WTC11 (cell line): ENCODE measurements around the gene RBM11. TPM values are rescaled to one million over a fixed set of nuclear protein-coding genes. Genes with fewer than 3 reads are reported as not detected.

Experiments used
- ATAC-seq: fragments of 200-7000 bp; cut with Tn5 transposase; 2 replicates; pipeline ENCODE4 v1.10.0; 2021; ENCODE audit warnings: mild to moderate bottlenecking, moderate library complexity
- CTCF ChIA-PET: fragments of 300-600 bp; sonication (Branson Sonifier 250); formaldehyde crosslinking; loops from one replicate; lab custom pipeline; 2021; ENCODE audit warnings: antibody characterized with exemption; lab: Charles Lee
- POLR2A ChIA-PET: fragments of 350-600 bp; sonication (Branson Sonifier 250); formaldehyde crosslinking; loops from one replicate; lab custom pipeline; 2021; ENCODE audit warnings: antibody characterized with exemption; lab: Charles Lee
- DNase-seq: peaks from one replicate; pipeline ENCODE4 v3.0.0; 2021; ENCODE audit warnings: low spot score
- H3K27ac Mint-ChIP-seq: 2 replicates; pipeline ENCODE4 v1.8.0; 2021; ENCODE audit warnings: mixed read lengths
- H3K27me3 Mint-ChIP-seq: 2 replicates; pipeline ENCODE4 v1.8.0; 2021; ENCODE audit warnings: low read depth, mild to moderate bottlenecking, moderate library complexity, mixed read lengths
- H3K36me3 Mint-ChIP-seq: 2 replicates; pipeline ENCODE4 v1.8.0; 2021; ENCODE audit warnings: mixed read lengths
- H3K4me1 Mint-ChIP-seq: 2 replicates; pipeline ENCODE4 v1.8.0; 2022; ENCODE audit warnings: mixed read lengths
- H3K4me3 Mint-ChIP-seq: 2 replicates; pipeline ENCODE4 v1.8.0; 2021; ENCODE audit warnings: mild to moderate bottlenecking, moderate library complexity, mixed read lengths
- H3K9me3 Mint-ChIP-seq: 2 replicates; pipeline ENCODE4 v1.8.0; 2021; ENCODE audit warnings: mixed read lengths
- EMX1 ChIP-seq: fragments of 250-450 bp; sonication (Bioruptor Pico); IDR thresholded peaks from 2 replicates; pipeline ENCODE4 v1.8.0; 2021; ENCODE audit warnings: mild to moderate bottlenecking
- HMGA2 ChIP-seq: fragments of 250-450 bp; sonication (Bioruptor Pico); IDR thresholded peaks from 2 replicates; pipeline ENCODE4 v1.4.0; 2021; ENCODE audit warnings: mild to moderate bottlenecking, moderate library complexity
- NFYB ChIP-seq: sonication (generic); formaldehyde crosslinking; conservative IDR thresholded peaks from 2 replicates; pipeline ENCODE4 v1.8.0; 2022; ENCODE audit warnings: low read depth, missing genetic modification reagents
- NR3C1 ChIP-seq: sonication (generic); formaldehyde crosslinking; conservative IDR thresholded peaks from 2 replicates; pipeline ENCODE4 v1.8.1; 2023; ENCODE audit warnings: low read depth, mild to moderate bottlenecking, missing genetic modification reagents
- PRRX2 ChIP-seq: fragments of 250-450 bp; sonication (Bioruptor Pico); IDR thresholded peaks from 2 replicates; pipeline ENCODE4 v1.8.0; 2021; ENCODE audit warnings: mild to moderate bottlenecking
- SMAD4 ChIP-seq: sonication (generic); formaldehyde crosslinking; IDR thresholded peaks from 2 replicates; pipeline ENCODE4 v1.8.0; 2022; ENCODE audit warnings: mild to moderate bottlenecking, missing genetic modification reagents
- SOX15 ChIP-seq: fragments of 250-450 bp; sonication (Bioruptor Pico); IDR thresholded peaks from 2 replicates; pipeline ENCODE4 v1.9.0; 2021; ENCODE audit warnings: mild to moderate bottlenecking
- TEAD1 ChIP-seq: sonication (generic); formaldehyde crosslinking; IDR thresholded peaks from 2 replicates; pipeline ENCODE4 v1.8.0; 2022; ENCODE audit warnings: mild to moderate bottlenecking, missing genetic modification reagents
- TEAD4 ChIP-seq: sonication (generic); formaldehyde crosslinking; IDR thresholded peaks from 2 replicates; pipeline ENCODE4 v1.8.0; 2022; ENCODE audit warnings: mild to moderate bottlenecking, missing genetic modification reagents
- TP53 ChIP-seq: sonication (generic); formaldehyde crosslinking; IDR thresholded peaks from 2 replicates; pipeline ENCODE4 v1.8.1; 2023; ENCODE audit warnings: mild to moderate bottlenecking, missing genetic modification reagents
- ZBTB21 ChIP-seq: sonication (generic); formaldehyde crosslinking; IDR thresholded peaks from 2 replicates; pipeline ENCODE4 v1.8.1; 2023; ENCODE audit warnings: mild to moderate bottlenecking, missing genetic modification reagents, borderline replicate concordance
- ZNF138 ChIP-seq: sonication (generic); formaldehyde crosslinking; conservative IDR thresholded peaks from 2 replicates; pipeline ENCODE4 v1.8.1; 2022; ENCODE audit warnings: mild to moderate bottlenecking, moderate library complexity, missing genetic modification reagents
- ZNF317 ChIP-seq: sonication (generic); formaldehyde crosslinking; IDR thresholded peaks from 2 replicates; pipeline ENCODE4 v1.8.1; 2023; ENCODE audit warnings: low read depth, mild to moderate bottlenecking, moderate library complexity, missing genetic modification reagents, borderline replicate concordance
- ZNF423 ChIP-seq: fragments of 250-450 bp; sonication (Bioruptor Pico); IDR thresholded peaks from 2 replicates; pipeline ENCODE4 v2.1.2; 2022; ENCODE audit warnings: mild to moderate bottlenecking, moderate library complexity
- total RNA-seq: library from RNA; stranded (reverse); gene quantifications from 3 replicates; pipeline ENCODE4 v1.2.3, GENCODE V29; 2021
- TF ChIP-seq, protein P1 (sequence below): fragments of 250-450 bp; sonication (Bioruptor Pico); IDR thresholded peaks from 2 replicates; pipeline ENCODE4 v1.9.0; 2021; ENCODE audit warnings: mild to moderate bottlenecking
- TF ChIP-seq, protein P2 (sequence below): sonication (generic); formaldehyde crosslinking; IDR thresholded peaks from 2 replicates; pipeline ENCODE4 v1.8.1; 2023; ENCODE audit warnings: mild to moderate bottlenecking, moderate library complexity, missing genetic modification reagents
- TF ChIP-seq, protein P3 (sequence below): fragments of 200-600 bp; IDR thresholded peaks from 2 replicates; pipeline ENCODE4 v1.8.0; 2022; ENCODE audit warnings: antibody characterized with exemption
- TF ChIP-seq, protein P4 (sequence below): fragments of 250-450 bp; sonication (Bioruptor Pico); conservative IDR thresholded peaks from 2 replicates; pipeline ENCODE4 v1.9.0; 2021; ENCODE audit warnings: mild to moderate bottlenecking
- TF ChIP-seq, protein P5 (sequence below): sonication (generic); formaldehyde crosslinking; IDR thresholded peaks from 2 replicates; pipeline ENCODE4 v1.8.1; 2023; ENCODE audit warnings: mild to moderate bottlenecking, missing genetic modification reagents
- TF ChIP-seq, protein P6 (sequence below): fragments of 250-450 bp; sonication (Bioruptor Pico); IDR thresholded peaks from 2 replicates; pipeline ENCODE4 v1.9.0; 2021; ENCODE audit warnings: mild to moderate bottlenecking, borderline replicate concordance

RBM11 gene
- total RNA-seq, 1 experiment from 2014 or later: 2.9 TPM

DNA sequence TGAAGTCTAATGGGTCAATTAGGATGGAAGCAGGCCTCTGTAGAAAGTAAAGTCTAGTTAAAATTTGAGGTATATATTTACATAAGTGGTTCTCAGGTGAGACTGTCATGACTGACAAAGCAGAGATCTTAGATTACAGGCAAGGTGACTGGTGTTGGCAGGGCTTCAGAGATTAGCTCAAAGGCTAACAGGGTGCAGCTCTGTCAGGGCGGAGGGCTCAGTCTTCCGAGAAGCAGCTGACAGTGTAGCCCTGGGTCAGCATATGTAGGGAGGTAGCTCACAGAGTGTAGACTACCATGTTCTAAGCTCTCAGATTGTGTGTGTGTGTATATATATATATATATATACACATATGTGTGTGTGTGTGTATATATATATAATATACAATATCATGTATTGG is 54.7 kb downstream of the RBM11 start (continued):
- no peak for TF ChIP-seq ZBTB21

DNA sequence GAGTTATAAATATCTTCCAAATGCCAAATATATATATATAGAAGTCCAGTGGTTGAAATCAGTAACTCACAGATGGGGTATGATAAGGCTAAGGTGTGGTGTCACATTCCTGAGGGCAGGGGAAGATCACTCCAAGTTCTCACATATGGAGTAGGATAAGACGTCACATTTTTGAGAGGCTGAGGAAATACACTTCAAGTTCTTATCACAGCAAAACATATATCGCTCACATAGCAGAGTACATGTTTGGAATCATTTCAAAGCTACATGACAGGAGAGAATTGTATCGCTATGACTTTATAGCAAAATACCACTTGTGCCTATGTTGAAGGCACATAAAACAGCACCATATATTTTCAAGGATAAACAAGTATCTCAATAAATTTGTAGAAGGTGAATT is 55.1 kb downstream of the RBM11 start:
- Mint-ChIP-seq H3K36me3 (no peaks in the 10 kb centered on the region), H3K4me1 (peaks cover 18% of the 10 kb centered on the region), H3K4me3 (no peak overlapping the region), H3K27ac (no peak overlapping the region), H3K27me3 (peaks cover 24% of the 10 kb centered on the region), H3K9me3 (no peaks in the 10 kb centered on the region)
- DNase-seq (no peak), ATAC-seq (no peak)
- ChIA-PET CTCF (no interaction called here), POLR2A (no interaction called here)
- TF ChIP-seq ZNF138 (CRISPR knock-in tag): no peak
- TF ChIP-seq, protein P1, sequence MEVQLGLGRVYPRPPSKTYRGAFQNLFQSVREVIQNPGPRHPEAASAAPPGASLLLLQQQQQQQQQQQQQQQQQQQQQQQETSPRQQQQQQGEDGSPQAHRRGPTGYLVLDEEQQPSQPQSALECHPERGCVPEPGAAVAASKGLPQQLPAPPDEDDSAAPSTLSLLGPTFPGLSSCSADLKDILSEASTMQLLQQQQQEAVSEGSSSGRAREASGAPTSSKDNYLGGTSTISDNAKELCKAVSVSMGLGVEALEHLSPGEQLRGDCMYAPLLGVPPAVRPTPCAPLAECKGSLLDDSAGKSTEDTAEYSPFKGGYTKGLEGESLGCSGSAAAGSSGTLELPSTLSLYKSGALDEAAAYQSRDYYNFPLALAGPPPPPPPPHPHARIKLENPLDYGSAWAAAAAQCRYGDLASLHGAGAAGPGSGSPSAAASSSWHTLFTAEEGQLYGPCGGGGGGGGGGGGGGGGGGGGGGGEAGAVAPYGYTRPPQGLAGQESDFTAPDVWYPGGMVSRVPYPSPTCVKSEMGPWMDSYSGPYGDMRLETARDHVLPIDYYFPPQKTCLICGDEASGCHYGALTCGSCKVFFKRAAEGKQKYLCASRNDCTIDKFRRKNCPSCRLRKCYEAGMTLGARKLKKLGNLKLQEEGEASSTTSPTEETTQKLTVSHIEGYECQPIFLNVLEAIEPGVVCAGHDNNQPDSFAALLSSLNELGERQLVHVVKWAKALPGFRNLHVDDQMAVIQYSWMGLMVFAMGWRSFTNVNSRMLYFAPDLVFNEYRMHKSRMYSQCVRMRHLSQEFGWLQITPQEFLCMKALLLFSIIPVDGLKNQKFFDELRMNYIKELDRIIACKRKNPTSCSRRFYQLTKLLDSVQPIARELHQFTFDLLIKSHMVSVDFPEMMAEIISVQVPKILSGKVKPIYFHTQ: no peak
- no peak for TF ChIP-seq SMAD4
- TF ChIP-seq HMGA2: no peak
- no peak for TF ChIP-seq TP53 (CRISPR knock-in tag)
- TF ChIP-seq, protein P2, sequence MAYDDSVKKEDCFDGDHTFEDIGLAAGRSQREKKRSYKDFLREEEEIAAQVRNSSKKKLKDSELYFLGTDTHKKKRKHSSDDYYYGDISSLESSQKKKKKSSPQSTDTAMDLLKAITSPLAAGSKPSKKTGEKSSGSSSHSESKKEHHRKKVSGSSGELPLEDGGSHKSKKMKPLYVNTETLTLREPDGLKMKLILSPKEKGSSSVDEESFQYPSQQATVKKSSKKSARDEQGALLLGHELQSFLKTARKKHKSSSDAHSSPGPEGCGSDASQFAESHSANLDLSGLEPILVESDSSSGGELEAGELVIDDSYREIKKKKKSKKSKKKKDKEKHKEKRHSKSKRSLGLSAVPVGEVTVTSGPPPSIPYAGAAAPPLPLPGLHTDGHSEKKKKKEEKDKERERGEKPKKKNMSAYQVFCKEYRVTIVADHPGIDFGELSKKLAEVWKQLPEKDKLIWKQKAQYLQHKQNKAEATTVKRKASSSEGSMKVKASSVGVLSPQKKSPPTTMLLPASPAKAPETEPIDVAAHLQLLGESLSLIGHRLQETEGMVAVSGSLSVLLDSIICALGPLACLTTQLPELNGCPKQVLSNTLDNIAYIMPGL (CRISPR knock-in tag): no peak
- TF ChIP-seq PRRX2 (CRISPR knock-in tag): no peak

DNA sequence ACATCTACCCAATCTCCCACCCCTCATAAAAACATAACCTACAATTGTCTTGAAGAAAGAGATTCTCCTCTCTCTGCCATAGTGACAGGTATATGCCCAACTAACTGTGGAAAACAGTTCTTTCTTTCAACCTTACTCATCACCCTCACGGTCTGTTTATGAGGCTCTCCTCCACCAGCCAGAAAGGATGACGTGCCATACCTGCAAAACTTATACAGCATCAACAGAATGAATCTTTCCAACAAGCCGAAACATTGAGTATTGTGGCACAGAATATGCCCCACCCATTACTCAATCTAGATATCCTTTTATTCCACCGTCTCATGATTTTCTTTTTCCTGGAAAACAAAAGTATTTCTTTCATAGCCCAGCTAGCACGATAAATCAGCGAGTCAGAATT is 55.7 kb downstream of the RBM11 start:
- POLR2A ChIA-PET: no interaction called here
- H3K36me3 Mint-ChIP-seq: no peaks in the 10 kb centered on the region
- no peak for ATAC-seq
- H3K27ac Mint-ChIP-seq: no peak overlapping the region
- H3K27me3 Mint-ChIP-seq: peaks cover 24% of the 10 kb centered on the region
- H3K4me3 Mint-ChIP-seq: no peak overlapping the region
- no peak for DNase-seq
- peaks cover 18% of the 10 kb centered on the region for H3K4me1 Mint-ChIP-seq
- no peaks in the 10 kb centered on the region for H3K9me3 Mint-ChIP-seq
- CTCF ChIA-PET: no interaction called here
- TF ChIP-seq, protein P3, sequence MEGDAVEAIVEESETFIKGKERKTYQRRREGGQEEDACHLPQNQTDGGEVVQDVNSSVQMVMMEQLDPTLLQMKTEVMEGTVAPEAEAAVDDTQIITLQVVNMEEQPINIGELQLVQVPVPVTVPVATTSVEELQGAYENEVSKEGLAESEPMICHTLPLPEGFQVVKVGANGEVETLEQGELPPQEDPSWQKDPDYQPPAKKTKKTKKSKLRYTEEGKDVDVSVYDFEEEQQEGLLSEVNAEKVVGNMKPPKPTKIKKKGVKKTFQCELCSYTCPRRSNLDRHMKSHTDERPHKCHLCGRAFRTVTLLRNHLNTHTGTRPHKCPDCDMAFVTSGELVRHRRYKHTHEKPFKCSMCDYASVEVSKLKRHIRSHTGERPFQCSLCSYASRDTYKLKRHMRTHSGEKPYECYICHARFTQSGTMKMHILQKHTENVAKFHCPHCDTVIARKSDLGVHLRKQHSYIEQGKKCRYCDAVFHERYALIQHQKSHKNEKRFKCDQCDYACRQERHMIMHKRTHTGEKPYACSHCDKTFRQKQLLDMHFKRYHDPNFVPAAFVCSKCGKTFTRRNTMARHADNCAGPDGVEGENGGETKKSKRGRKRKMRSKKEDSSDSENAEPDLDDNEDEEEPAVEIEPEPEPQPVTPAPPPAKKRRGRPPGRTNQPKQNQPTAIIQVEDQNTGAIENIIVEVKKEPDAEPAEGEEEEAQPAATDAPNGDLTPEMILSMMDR: no peak
- TF ChIP-seq, protein P4, sequence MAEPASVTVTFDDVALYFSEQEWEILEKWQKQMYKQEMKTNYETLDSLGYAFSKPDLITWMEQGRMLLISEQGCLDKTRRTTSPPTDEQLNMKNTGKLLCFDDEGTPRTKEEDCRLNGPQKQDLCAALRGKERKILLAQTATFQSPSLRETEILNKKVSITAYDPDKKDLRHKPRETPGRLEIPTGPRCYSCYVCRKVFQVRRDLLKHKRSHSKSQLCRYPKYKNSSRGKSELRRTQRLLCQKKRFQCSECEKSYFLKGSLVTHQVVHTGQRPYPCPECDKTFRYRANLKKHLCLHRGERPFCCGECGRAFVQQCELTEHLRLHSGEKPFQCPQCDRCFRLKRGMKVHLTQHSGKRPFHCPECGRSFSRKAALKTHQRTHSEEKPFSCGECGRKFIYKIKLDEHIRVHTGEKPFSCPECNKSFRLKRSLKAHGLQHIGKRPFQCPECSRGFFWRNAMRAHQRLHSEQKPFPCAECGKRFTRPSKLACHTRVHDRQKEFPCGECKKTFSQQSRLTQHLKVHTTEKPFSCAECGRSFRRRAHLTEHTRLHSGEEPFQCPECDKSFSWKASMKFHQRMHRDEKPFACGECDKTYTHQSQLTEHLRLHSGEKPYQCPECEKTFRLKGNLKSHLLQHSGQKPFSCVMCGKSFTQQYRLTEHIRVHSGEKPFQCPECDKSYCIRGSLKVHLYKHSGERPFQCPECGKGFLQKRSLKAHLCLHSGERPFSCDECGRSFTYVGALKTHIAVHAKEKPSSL (CRISPR knock-in tag): no peak
- no peak for TF ChIP-seq TEAD4 (CRISPR knock-in tag)
- no peak for TF ChIP-seq ZNF317 (CRISPR knock-in tag)
- no peak for TF ChIP-seq ZNF138 (CRISPR knock-in tag)
- TF ChIP-seq, protein P5, sequence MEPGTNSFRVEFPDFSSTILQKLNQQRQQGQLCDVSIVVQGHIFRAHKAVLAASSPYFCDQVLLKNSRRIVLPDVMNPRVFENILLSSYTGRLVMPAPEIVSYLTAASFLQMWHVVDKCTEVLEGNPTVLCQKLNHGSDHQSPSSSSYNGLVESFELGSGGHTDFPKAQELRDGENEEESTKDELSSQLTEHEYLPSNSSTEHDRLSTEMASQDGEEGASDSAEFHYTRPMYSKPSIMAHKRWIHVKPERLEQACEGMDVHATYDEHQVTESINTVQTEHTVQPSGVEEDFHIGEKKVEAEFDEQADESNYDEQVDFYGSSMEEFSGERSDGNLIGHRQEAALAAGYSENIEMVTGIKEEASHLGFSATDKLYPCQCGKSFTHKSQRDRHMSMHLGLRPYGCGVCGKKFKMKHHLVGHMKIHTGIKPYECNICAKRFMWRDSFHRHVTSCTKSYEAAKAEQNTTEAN (CRISPR knock-in tag): no peak
- TF ChIP-seq SOX15 (CRISPR knock-in tag): no peak
- TF ChIP-seq ZNF423 (CRISPR knock-in tag): no peak
- TF ChIP-seq EMX1 (CRISPR knock-in tag): no peak
- TF ChIP-seq, protein P6, sequence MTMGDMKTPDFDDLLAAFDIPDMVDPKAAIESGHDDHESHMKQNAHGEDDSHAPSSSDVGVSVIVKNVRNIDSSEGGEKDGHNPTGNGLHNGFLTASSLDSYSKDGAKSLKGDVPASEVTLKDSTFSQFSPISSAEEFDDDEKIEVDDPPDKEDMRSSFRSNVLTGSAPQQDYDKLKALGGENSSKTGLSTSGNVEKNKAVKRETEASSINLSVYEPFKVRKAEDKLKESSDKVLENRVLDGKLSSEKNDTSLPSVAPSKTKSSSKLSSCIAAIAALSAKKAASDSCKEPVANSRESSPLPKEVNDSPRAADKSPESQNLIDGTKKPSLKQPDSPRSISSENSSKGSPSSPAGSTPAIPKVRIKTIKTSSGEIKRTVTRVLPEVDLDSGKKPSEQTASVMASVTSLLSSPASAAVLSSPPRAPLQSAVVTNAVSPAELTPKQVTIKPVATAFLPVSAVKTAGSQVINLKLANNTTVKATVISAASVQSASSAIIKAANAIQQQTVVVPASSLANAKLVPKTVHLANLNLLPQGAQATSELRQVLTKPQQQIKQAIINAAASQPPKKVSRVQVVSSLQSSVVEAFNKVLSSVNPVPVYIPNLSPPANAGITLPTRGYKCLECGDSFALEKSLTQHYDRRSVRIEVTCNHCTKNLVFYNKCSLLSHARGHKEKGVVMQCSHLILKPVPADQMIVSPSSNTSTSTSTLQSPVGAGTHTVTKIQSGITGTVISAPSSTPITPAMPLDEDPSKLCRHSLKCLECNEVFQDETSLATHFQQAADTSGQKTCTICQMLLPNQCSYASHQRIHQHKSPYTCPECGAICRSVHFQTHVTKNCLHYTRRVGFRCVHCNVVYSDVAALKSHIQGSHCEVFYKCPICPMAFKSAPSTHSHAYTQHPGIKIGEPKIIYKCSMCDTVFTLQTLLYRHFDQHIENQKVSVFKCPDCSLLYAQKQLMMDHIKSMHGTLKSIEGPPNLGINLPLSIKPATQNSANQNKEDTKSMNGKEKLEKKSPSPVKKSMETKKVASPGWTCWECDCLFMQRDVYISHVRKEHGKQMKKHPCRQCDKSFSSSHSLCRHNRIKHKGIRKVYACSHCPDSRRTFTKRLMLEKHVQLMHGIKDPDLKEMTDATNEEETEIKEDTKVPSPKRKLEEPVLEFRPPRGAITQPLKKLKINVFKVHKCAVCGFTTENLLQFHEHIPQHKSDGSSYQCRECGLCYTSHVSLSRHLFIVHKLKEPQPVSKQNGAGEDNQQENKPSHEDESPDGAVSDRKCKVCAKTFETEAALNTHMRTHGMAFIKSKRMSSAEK (CRISPR knock-in tag): no peak
- TF ChIP-seq TEAD1: no peak
- TF ChIP-seq NR3C1: no peak
- no peak for TF ChIP-seq NFYB (CRISPR knock-in tag)
